LNCaP clone FGC (cell line): ENCODE measurements around the gene ARHGDIB.

ENCODE experiments used
- DNase-seq: peaks from one replicate; pipeline ENCODE4 v3.0.0-alpha.2; 2011; ENCODE audit warnings: low read depth
- H3K4me3 ChIP-seq: 2 replicates; pipeline ENCODE4 v1.5.1; 2011; ENCODE audit warnings: mild to moderate bottlenecking, low read depth, low read length, control low read depth
- TF ChIP-seq, protein P1 (sequence below): IDR thresholded peaks from 2 replicates; pipeline ENCODE4 v1.5.1; 2012; ENCODE audit warnings: mild to moderate bottlenecking; ENCODE audit not compliant: control insufficient read depth, insufficient read depth; ENCODE audit errors: extremely low read depth

The ARHGDIB gene

DNA sequence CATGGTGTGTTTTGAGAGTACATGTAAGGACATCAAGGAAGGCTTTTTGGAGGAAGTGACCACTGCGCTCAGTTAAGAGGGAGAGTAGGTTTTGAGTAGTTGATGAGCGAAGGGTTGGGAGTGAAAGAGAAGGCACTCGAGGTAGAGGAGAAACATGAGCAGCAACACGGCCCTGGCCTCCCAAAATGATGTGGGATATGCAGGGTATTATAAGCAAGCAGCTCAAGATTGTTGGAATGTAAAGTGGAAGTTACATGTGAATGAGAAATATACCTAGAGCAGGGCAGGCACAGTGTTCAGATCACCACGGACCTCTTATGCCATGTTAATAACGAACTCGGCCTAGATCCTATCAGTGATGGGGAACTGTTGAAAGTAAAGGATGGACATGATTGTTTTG lies 2.1 kb upstream of the ARHGDIB start:
- DNase-seq, result no peak
- TF ChIP-seq, protein P1, sequence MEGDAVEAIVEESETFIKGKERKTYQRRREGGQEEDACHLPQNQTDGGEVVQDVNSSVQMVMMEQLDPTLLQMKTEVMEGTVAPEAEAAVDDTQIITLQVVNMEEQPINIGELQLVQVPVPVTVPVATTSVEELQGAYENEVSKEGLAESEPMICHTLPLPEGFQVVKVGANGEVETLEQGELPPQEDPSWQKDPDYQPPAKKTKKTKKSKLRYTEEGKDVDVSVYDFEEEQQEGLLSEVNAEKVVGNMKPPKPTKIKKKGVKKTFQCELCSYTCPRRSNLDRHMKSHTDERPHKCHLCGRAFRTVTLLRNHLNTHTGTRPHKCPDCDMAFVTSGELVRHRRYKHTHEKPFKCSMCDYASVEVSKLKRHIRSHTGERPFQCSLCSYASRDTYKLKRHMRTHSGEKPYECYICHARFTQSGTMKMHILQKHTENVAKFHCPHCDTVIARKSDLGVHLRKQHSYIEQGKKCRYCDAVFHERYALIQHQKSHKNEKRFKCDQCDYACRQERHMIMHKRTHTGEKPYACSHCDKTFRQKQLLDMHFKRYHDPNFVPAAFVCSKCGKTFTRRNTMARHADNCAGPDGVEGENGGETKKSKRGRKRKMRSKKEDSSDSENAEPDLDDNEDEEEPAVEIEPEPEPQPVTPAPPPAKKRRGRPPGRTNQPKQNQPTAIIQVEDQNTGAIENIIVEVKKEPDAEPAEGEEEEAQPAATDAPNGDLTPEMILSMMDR, result no peak
- H3K4me3 ChIP-seq, result no peak overlapping the region

DNA sequence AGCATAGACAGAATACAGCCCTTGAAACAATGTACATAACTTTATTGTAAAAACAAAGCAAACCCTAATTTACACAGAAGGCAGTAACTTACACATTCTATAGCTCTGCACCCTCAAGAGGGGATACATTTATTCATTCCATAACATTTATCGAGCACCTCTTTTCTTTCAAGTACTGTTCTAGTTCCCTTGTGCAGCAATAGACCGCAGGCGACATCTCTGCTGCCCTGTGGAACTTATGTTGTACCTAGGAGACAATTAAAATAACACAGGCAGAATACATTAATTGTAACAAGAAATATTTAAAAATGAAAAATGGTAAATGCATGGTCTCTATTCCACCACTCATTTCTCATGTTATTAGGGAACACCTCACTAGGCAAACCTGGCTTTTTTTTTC lies 1.4 kb upstream of the ARHGDIB start:
- TF ChIP-seq, protein P1, result no peak
- DNase-seq, result no peak
- H3K4me3 ChIP-seq, result no peak overlapping the region

DNA sequence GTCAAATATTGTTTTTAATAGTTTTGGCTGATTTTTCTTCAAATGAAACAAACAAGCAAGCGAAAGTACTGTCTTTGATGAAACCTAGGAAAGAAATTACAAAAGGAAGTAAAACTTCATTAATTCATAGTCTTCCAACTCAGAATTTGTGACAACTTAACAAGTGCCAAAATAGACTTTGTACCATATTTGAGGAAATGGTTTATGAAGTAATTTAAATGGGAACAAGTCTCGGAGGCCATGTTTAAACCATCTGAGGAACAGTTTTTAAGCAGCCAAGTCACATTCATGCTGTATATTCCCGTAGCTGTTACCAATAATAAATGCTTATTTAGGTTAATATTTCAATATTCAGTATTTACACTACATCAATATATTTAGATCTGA lies 745 bp upstream of the ARHGDIB start:
- no peak for DNase-seq
- H3K4me3 ChIP-seq, result no peak overlapping the region
- TF ChIP-seq, protein P1, result no peak

DNA sequence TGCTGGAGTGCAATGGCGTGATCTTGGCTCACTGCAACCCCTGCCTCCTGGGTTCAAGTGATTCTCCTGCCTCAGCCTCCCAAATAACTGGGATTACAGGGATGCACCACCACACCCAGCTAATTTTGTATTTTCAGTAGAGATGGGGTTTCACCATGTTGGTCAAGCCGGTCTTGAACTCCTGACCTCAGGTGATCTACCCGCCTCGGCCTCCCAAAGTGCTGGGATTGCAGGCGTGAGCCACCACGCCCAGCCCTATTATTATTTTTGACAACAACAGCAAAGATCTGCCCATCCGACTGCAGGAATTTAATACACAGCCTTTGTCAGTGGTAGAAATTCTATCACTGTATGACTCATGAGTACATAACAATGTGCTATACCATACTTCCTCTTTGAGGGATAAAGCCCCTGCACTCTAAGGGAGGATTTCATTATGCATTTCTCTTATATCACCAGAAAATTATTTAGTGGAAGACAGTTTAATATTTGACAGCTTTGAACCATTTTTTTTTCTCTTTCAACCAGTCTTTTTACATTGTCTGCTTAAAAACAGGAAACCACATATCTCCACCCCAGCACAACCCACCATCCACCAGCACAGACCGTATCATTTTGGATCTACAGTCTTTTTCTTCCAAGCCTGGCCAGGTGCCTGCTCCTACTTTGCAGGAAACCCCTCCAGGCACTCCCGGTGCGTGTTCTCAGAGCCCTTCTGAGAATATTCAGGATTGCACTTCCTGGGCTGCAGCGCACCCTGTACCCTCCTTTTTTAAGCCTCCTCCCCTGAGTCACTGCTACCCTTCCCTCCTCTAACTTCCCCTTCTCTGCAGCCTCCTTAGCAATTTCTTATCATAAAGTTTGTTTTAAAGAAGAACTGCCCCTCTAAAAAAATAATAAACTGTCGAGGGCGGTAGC lies 594 bp downstream of the ARHGDIB start:
- TF ChIP-seq, protein P1, result no peak
- H3K4me3 ChIP-seq, result no peak overlapping the region
- no peak for DNase-seq

DNA sequence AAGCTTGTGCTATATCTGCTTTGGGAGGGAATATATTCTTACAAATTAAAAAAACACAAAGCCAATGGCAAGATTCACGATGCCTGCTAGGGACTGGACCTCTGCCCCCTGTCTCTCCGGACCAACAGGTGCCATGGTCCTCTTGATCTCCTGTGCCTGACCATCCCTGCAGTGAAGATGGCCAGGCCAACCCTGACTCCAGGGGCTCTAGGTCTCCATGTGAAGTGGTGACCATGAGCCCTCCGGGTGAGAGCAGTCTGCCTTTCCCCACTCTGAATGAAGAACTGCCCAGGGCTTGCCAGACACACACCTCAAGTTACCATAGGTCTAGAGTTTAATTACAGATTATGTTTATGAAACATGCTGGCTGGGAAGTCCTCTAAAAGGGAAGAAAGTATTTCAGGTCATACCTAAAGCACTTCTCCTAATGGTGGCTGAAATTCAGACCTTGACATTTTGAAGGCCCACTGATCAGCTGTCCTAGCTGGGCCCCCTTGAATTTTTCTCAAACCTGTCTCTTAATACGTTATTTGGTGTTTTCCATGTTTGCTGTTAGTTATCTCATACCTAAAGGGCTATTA lies 1.4 kb downstream of the ARHGDIB start:
- H3K4me3 ChIP-seq, result no peak overlapping the region
- TF ChIP-seq, protein P1, result no peak
- DNase-seq, result no peak

DNA sequence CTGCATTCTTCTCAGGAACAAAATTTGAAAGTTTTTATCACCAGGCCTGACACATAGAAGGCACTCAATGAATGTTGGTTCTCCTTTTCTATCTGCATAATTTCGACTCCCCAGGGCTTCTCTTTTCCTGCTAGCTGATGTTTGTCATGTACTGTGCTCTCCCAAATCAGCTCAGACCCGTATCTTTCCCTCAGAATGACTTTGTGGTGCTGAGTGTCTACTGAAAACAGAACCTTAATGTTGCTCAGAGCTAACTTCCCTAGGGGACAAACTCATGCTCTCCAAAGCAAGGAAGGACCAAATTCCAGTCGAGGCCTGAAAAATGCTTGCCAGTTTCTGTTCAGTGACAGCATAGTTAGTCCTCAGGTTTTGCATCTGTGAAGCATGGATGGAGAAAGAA lies 1.9 kb downstream of the ARHGDIB start:
- TF ChIP-seq, protein P1, result no peak
- DNase-seq, result no peak
- no peak overlapping the region for H3K4me3 ChIP-seq
